Coronary artery (tissue), 2 donors: Measurements from ENCODE around the gene GAN.
"Not testable (repeated sequence)": the region's sequence is repeated elsewhere in the genome, so short reads cannot be mapped to it uniquely, and the experiment has no call there.

Experiments used
- DNase-seq: peaks from one replicate; pipeline ENCODE4 v3.0.0-alpha.2; 2017; ENCODE audit warnings: low spot score
- H3K27ac ChIP-seq, 2 donors: fragments of 200-600 bp; sonication (generic); one replicate each; pipeline ENCODE4 v1.5.1; 2016 to 2019
- H3K4me3 ChIP-seq: fragments of 200-600 bp; sonication (generic); 2 replicates; pipeline ENCODE4 v1.5.1; 2016; ENCODE audit warnings: mild to moderate bottlenecking, moderate library complexity
- TF ChIP-seq, protein P1 (sequence below): fragments of 200-600 bp; sonication (generic); IDR thresholded peaks from one replicate; pipeline ENCODE4 v1.5.1; 2019; ENCODE audit warnings: antibody characterized with exemption

GAN gene

GRCh38 chr16:81329947-81330346, 15.2 kb downstream of the GAN start:
- no peak for DNase-seq

DNA sequence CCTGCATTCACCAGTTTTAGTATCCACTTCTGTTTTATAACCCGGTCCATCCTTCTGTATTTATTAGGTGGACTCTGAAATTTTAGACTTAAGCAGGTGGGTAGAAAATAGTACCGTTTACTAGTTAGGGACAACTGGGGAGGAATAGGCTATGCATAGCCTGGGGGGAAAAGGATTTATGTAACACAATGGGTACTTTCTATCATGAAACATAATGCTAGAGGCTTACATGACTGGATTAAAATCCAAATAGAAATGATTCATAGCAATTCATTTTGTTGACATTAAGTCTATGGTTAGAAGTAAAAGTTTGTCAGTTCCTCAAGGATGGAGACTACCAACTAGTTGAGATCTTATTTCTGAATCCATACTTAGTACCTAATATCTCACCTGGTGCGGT, 18.6 kb downstream of the GAN start:
- DNase-seq, result no peak
- TF ChIP-seq, protein P1, sequence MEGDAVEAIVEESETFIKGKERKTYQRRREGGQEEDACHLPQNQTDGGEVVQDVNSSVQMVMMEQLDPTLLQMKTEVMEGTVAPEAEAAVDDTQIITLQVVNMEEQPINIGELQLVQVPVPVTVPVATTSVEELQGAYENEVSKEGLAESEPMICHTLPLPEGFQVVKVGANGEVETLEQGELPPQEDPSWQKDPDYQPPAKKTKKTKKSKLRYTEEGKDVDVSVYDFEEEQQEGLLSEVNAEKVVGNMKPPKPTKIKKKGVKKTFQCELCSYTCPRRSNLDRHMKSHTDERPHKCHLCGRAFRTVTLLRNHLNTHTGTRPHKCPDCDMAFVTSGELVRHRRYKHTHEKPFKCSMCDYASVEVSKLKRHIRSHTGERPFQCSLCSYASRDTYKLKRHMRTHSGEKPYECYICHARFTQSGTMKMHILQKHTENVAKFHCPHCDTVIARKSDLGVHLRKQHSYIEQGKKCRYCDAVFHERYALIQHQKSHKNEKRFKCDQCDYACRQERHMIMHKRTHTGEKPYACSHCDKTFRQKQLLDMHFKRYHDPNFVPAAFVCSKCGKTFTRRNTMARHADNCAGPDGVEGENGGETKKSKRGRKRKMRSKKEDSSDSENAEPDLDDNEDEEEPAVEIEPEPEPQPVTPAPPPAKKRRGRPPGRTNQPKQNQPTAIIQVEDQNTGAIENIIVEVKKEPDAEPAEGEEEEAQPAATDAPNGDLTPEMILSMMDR, result no peak
- H3K4me3 ChIP-seq, result no peak overlapping the region
- no peak overlapping the region for H3K27ac ChIP-seq

More at GRCh38 chr16:81329947-81330346, 15.2 kb downstream of the GAN start:
- TF ChIP-seq, protein P1, result no peak
- no peak overlapping the region for H3K27ac ChIP-seq
- no peak overlapping the region for H3K4me3 ChIP-seq

DNA sequence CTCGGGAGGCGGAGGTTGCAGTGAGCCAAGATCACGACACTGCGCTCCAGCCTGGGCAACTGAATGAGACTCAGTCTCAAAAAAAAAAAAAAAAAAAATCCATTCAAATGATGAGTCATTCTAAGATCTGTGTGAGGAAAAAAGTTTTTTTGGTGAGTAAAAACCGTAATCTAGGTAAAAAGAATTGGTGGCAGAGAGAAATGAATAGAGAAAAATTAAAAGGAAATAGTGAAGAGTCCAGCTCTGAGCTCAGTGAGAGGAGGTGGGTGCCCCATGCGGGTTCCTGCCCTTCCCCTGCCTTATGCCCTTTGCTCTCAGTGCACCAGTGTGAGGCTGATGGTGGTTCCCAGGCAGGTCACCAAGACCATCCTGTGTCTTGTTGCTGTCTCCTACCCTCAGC, 20.9 kb downstream of the GAN start:
- no peak overlapping the region for H3K4me3 ChIP-seq
- no peak overlapping the region for H3K27ac ChIP-seq
- TF ChIP-seq, protein P1, result no peak
- DNase-seq, result no peak

DNA sequence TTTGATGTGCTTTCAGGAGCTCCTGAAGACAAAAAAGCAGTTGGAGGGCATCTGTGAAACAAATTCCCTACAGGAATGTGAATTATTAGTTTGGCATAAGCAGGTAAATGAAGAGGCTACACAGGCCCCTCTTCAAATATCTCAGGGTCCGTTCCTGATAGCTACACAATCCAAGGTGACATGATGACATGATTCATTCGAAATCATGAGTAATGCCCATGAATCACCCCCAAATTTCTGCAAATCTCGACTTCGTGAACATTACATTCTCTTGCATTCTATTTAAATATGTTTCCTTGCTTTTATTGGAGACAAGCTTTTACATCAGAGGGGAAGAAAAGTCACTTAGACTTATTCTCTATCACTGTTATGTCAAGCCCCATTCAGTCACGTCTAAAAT, 22.3 kb downstream of the GAN start:
- TF ChIP-seq, protein P1, result no peak
- no peak overlapping the region for H3K4me3 ChIP-seq
- DNase-seq, result no peak

DNA sequence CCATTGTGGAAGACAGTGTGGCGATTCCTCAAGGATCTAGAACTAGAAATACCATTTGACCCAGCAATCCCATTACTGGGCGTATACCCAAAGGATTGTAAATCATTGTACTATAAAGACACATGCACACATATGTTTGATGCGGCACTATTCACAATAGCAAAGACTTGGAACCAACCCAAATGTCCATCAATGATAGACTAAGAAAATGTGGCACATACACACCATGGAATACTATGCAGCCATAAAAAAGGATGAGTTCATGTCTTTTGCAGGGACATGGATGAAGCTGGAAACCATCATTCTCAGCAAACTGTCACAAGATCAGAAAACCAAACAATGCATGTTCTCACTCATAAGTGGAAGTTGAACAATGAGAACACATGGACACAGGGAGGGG, 30.4 kb downstream of the GAN start:
- H3K4me3 ChIP-seq, H3K27ac ChIP-seq, DNase-seq: not testable (repeated sequence)

More for the DNA sequence above, 22.3 kb downstream of the GAN start:
- H3K27ac ChIP-seq, result no peak overlapping the region

DNA sequence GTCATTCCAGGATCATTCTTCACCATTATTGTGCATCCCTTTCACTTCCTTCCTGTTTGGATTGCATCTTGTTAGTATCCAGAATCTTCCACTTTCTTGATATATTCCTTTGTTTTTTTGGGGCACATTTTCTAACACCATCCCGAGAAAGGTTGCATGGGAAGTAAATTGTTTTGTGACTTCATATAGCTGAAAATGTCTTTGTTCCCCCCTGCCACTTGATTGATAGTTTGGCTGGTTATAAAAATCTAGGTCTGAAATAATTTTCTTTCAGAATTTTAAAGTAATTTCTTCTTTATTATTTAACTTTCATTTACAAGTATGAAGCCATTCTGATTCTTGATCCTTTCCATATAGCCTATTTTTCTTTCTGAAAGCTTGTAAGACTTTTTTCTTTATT, 32.7 kb downstream of the GAN start:
- no peak for DNase-seq
- Histone ChIP-seq H3K4me3 (no peak overlapping the region), H3K27ac (no peak overlapping the region)
- TF ChIP-seq, protein P1, result no peak

DNA sequence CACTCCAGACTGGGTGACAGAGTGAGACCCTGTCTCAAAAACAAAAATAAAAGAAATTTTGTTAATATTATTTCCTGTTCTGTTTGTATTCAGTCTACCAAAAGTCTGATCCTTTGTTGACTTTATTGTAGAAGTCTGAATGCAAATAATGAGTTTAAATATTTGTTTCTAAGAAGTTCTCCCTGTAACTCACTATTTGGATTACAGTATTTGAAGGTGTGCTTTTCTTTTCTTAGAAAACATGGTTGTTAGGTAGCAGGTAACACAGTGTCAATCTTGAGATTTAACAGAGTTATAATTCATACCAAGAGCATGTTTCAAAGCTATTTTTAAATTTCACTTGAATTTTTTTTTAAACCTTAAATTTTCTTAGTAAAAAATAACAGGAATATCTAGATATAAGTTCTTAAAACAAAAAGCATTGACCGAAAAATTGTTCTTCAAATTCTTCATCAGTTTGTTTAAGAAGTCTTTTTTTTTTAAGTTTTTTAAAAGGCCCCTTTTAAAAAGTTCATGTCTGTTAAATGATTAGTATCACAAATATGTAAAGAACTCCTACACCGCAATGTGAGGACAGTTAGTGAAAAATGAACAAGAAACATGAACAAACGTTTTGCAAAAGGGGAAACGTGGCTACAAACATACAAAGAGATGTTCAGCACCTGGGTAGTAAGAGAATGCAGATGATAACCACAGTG, 35.0 kb downstream of the GAN start:
- TF ChIP-seq, protein P1, result no peak
- H3K4me3 ChIP-seq, result no peak overlapping the region
- H3K27ac ChIP-seq, result no peak overlapping the region
- no peak for DNase-seq

- Histone ChIP-seq H3K4me3 (no peak overlapping the region), H3K27ac (no peak overlapping the region)
- no peak for DNase-seq
- TF ChIP-seq, protein P1, result no peak
Measured at GRCh38 chr16:81350306-81350615, 35.5 kb downstream of the GAN start.
